SIG-M5 treated with dmso at 0.1 percent for 504 hours (cell line): Measurements from ENCODE around the gene ADCY10.
A peak's percentile ranks its signal among the peaks of the same experiment; 100 is the strongest.
"Not testable (repeated sequence)": the region's sequence is repeated elsewhere in the genome, so short reads cannot be mapped to it uniquely, and the experiment has no call there.

Experiments
- DNase-seq: peaks from one replicate; lab custom pipeline; 2025; ENCODE audit not compliant: unreplicated experiment; lab: John Stamatoyannopoulos, UW

ADCY10 gene

DNA sequence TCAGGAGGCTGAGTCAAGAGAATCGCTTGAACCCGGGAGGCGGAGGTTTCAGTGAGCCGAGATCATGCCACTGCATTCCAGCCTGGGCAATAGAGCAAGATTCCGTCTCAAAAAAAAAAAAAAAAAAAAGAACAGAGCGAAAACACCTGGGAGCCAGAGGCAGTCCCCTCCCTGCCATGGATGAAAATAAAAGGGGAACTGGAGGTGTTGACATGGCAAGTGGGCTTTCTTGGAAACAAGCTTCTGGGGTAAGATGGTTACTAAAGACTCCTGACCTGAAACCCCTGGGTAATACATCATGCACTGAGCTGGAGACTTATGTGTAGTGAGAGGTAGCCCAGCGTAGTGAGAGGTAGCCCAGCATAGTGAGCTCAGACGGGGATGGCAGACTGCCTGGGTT, 31.6 kb downstream of the ADCY10 start:
- DNase-seq = no peak

DNA sequence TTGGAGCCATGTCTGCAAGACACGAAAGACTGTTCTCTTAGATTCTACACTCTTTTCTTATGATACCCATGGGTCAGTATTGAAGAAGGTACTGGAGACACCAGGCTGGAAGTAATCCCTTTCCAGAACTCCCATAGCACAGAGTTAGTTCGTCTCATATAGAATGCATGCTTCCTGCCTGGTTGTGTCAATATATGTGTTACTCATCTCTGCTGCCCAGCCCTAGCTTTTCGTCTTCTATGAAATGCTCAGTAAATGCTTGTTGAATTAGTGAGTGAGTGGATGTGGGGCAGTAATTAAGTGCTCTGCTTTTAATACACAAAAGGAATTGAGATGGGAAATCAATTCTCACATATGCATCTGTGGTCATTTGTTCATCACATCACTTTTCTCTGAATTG, 32.1 kb downstream of the ADCY10 start:
- DNase-seq = no peak

DNA sequence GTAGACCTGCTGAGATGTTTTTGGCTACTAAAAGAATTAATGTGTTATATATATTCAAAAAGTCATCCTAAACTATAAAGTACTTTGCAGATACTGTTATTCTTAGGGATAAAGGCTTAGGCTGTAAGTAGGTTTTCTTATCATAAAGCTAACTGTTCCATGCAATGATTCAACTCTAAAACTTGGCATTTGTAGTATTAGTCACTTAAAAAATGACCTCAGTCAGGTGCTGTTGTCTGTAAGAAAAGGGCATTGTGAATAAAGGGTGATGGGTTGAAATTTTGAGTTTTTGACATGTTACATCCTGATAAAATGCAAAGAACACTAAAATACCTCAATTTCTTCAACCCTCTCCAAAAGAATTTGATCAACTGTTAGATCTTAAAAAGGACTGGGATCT, 32.9 kb downstream of the ADCY10 start:
- DNase-seq = no peak

DNA sequence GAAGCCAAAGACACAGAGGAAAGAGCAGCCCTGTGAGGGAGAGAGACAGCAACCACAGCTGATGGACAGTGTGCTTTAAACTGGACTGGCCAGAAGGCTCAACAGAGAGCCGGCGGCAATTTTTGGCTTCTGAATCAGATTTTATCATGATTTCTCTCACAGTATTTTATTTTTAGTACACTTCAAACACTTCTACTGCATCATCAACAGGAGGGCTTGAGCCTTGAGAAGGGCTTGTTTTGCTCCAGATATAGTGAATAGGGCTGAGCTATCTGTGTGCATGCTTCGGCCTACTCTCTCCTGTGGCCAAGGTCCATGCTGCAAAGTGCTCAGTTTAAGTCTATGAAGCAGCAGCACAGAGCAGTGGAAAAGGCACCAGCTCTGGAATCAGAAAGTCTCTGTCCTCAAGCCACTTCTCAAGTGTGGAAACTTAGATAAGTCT, 33.3 kb downstream of the ADCY10 start:
- DNase-seq = no peak

DNA sequence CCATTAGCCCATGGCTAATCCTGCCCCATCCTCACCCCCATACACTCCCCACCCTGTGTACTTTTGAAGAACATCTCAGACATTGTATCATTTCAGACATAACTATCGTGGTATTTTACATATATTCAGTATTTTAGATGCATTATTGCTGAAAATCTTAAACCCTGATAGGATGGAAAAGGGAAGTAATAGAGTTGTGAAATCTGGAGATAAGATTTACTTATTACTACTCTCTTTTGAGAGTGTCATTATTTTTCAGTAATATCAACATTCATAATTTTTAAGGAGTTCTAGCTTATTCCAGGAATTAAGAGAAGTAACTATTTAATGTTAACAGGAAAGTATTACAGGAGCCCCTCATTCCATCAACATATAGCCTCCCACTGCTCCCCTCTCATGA, 34.4 kb downstream of the ADCY10 start:
- DNase-seq = peak; percentile 26

DNA sequence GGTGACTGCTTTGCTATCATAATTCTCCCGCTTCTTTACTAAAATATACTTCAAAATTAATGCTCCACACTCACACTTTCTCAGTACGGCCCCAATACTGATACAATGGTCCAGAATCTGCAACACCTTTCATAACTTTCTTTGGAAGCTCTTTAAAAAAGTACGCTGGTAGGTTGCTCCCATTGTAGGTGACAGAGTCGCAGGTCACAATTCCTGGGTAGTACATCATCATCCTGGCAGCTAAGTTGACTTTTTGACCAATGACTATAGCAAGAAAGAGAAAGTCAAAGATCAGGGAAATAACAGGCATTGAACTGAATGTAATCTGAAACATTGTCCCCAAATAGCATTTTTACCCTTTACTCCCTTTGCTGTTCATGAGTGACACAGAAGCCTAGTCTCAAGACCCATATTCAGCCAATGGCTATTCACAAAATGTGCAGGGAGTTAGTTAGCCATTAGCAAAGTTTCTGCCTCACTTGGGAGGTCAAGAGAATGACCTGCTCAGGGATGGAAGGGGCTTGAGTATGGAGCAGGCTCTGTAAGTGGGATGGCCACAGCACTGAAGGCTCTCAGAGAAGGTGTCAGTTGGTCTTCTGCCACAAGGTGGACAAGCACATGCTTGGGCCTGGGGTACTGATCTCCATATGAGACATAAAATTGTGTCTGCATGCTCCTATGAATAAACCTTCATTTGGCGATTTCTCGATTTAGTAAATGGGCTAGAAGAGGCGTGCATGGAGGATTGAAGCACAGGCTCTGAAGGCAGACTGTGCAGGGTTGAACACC, 35.4 kb downstream of the ADCY10 start:
- no peak for DNase-seq

DNA sequence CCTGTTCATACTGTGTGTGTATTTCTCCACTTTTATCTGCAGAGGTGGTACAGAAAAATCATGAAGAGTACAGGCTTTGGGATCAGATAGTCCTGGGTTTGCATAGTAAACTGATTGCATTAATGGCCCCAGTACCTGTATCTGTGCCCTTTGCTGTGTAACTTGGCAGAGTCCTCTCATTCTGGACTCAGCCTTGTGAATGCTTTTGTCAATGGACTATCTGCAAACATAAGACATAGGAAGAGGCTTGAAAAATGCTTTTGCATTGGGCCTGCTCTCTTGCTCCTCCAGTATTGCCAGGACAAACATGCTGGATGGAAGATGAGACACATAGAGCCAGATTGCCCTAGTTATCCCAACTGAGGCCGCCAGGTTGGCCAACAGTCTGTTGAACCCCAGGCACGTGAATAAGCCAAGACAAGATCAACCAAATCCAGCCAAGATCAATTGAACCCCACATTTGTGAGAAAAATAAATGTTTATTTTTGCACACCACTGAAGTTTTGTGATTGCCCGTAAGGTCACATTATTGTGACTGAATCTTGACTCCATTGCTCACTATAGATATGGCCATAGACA, 37.2 kb downstream of the ADCY10 start:
- no peak for DNase-seq

DNA sequence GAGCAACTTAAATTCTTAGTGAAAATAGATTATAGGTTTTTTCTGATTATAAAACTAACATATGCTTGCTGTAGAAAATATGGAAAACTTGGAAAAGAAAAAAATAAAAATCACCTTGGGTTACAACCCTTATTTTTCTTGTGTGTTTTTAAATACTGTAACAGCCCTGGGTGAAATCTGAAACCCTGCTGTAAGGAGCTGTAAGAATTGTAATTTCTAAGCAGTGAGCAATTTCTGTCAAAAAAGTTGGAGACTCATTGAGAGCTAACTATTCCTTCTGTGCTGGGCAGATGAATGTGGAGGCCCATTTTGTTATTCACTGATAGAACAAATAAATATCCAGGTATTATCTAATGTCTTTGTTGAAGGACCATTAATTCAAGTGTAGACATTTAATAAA, 42.6 kb downstream of the ADCY10 start:
- DNase-seq = no peak

DNA sequence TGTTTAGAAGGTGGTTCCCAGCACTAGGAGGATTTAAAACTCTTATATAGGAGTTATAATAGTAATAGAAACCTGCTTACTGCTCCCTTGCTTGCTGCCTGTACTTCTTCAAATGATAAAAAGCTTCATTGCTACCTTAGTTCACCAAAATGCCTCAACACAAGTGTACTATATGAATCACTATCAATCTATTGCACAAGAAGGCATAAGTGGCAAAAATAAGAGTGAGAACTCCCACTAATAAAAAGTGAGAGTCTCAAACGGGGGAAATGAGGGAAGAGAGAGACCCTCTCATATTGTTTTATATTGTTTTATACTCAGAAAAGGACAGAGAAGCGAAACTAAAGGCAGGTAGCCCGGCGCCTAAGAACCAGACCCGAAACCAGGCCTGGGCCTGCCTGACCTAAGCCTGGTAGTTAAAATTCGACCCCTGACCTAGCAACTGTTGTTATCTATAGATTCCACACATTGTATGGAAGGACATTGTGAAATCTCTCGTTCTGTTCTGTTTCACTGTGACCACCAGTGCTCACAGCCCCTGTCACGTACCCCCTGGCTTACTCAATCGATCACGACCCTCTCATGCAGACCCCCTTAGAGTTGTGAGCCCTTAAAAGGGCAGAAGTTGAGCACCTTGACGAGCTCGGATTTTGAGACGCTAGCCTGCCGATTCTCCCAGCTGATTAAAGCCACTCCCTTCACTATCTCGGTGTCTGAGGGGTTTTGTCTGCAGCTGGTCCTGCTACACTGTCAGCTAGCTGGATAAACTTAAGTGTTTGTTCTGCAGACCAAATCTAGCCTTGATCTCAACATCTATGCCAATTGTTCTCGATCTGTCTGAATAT, 44.6 kb downstream of the ADCY10 start:
- DNase-seq = not testable (repeated sequence)

DNA sequence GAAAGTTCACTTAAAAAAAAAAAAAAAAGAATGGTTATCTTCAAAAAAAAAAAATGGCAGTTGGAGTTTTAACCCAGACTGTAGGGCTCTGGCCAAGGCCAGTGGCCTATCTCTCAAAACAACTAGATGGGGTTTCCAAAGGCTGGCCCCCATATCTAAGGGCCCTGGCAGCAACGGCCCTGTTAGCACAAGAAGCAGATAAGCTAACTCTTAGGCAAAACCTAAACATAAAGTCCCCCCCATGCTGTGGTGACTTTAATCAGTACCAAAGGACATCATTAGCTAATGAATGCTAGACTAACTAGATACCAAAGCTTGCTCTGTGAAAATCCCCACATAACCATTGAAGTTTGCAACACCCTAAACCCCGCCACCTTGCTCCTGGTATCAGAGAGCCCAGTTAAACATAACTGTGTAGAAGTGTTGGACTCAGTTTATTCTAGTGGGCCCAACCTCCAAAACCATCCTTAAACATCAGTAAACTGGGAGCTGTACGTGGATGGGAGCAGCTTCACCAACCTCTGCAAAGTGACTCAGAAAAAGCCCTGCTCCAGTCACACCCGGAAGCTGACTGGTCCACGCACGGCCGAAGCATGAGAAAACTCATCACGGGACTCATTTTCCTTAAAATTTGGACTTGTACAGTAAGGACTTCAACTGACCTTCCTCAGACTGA, 47.1 kb downstream of the ADCY10 start:
- not testable (repeated sequence) for DNase-seq

DNA sequence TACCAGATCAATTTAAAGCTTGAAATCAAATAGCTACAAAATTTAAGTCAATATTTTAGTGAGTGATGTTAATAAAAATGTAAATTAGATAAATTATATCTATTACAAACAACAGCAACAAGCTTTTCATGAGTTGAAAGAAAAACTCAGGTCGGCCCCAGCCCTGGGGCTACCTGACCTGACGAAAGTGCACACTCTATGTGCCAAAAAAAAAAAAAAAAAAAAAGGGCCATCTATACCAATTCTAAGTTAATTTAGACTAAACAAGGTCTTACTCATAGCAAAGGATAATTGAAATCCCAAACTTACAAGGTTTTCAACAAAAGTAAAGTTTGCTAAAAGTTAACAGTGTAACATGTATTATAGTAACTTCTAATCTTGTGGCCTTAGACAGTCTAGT, 47.6 kb downstream of the ADCY10 start:
- DNase-seq = not testable (repeated sequence)

DNA sequence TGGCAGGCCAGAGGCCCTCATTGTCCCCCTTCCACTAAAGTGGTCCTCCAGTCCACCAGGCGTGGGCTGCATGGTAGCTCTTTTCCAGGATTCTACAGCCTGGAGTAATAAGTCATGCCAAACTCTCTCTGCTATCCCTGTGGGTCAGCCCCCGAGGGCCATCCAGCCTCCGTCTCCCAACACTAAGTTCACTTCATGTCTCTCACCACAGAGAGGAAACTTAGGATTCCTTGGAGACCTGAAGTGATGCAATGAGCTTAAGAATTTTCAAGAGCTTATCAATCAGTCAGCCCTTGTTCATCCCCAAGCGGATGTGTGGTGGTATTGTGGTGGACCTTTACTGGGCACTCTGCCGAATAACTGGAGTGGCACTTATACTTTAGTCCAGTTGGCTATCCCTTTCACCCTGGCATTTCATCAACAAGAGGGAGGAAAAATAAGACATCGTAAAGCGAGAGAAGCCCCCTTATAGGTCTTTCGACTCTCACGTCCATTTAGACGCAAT, 48.1 kb downstream of the ADCY10 start:
- DNase-seq = not testable (repeated sequence)

DNA sequence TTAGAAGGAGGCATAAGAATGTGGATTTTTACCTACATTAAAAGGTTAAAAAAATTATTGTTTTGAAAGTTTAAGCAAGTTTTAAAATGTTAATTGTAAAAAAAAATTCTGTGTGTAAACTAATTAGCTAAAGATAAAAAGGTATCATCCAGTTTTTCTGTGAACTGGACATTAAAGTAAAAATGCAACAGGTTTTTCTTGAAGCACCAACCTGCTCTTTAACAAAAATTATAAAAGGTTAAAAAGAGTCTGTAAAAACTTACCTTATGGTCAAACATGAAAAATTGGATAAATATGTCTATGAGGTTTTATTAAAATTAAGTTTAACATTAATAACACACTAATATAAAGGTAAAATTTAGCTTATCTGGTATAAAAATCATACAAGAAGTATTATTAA, 48.7 kb downstream of the ADCY10 start:
- not testable (repeated sequence) for DNase-seq

DNA sequence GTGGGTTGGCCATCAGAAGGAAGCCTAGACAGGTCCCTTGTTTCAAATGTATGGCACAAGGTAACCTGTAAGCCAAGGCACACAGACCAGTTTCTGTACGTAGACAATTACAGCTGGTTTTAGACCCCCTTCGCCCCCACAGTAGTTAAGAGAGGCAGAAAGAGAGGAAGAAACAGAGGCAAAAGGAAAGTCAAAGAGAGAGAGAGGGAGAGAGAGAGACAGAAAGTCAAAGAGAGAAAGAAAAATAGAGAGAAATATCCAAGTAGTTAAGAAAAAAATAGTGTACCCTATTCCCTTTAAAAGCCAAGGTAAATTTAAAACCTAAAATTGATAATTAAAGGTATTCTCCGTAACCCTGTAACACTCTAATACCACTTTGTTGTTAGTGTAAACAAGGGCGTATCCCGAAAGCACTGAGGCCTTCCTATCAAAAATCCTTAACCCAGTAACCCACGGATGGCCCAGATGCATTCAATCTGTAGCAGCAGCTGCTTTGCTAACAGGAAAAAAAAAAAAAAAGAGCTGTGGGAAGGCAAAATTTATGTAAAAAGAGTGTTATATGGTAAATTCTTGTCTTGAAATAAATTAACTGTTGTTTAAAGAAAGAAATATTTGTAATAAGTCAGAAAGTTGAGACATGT, 49.4 kb downstream of the ADCY10 start:
- DNase-seq = no peak

DNA sequence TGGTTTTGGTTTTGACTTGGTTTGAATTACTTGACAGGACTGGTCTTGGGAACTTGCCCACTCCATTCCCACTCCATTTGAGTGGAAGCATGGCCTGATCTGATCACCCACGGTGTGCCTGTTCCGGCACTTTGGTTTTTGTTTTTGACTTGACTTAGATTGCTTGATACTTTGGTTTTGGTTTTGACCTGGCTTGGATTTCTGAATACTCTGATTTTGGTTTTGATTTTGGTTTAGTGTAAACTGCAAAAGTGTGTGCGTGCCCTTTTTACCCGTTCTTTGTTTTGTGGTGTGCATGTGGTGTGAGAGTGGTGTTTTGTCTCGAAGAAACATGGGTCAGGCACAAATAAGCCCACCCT, 50.0 kb downstream of the ADCY10 start:
- DNase-seq = no peak

DNA sequence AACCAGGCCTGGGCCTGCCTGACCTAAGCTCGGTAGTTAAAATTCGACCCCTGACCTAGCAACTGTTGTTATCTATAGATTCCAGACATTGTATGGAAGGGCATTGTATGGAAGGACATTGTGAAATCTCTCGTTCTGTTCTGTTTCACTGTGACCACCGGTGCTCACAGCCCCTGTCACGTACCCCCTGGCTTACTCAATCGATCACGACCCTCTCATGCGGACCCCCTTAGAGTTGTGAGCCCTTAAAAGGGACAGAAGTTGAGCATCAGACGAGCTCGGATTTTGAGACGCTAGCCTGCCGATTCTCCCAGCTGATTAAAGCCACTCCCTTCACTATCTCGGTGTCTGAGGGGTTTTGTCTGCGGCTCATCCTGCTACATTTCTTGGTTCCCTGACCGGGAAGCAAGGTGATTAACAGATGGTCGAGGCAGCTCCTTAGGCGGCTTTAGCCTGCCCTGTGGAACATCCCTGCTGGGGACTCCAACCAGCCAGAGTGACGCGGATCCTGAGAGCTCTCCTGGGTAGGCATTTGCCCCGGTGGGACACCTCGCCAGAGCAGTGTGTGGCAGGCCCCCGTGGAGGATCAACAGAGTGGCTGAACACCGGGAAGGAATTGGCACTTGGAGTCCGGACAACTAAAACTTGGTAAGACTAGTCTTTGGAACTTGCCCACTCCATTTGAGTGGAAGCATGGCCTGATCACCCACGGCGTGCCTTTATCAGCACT, 50.6 kb downstream of the ADCY10 start:
- DNase-seq = not testable (repeated sequence)

DNA sequence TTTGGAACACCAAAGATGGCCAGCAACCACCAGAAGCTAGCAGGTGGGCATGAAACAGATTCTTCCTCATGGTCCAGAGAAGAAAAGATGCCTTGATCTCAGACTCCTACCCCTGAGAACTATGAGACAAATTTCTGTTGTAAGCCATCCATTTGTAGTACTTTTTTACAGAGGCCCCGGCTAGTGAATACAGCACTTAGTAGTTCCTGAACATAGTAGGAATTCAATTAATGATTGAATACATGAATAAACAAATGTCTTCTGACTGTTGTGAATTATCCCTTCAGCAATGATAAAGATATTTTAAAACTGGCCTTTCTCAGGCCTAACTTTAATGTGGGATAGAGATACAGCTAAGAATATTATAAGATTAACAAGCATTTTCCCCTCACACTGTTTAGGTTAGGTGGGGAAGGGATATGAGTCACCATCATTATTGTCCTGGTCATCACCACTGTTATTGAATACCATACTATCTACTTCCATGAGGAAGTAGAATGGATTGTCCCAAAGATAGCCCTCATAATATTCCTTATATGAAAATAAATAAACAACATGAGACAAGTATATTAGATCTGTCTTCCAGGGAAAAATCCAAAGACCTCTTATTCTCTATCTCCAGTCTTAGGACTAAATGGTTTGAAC, 51.4 kb downstream of the ADCY10 start:
- no peak for DNase-seq

DNA sequence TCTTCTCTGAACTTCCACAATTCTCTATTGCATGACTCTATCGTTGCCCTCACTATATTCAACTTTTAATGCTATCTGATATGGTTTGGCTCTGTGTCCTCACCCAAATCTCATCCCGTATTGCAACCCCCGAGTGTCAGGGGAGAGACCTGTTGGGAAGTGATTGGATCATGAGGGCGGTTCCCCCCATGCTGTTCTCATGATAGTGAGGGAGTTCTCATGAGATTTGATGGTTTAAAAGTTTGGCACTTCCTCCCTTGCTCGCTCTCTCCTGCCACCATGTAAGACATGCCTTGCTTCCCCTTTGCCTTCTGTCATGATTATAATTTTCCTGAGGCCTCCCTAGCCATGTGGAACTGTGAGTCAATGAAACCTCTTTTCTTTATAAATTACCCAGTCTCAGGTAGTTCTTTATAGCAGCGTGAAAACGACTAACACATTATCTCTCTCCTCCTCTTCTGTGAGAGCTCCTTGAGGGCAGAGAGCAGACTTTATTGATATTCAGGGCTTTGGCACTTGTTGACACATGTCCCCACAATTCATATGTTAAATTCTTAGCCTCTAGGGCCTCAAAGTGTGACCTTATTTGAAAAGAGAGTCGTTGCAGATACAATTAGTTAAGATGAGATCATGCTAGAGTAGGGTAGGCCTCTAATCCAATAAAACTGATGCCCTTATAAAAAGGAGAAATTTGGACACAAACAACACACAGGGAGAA, 52.1 kb downstream of the ADCY10 start:
- DNase-seq = no peak
